K562 (cell line): ENCODE measurements around the gene EIF5. TPM values are rescaled to one million over a fixed set of nuclear protein-coding genes. Genes with fewer than 3 reads are reported as not detected.

Experiments
- FOXK1 ChIP-seq: sonication (generic); formaldehyde crosslinking; IDR thresholded peaks from 2 replicates; pipeline ENCODE4 v1.8.0; 2022; ENCODE audit warnings: missing genetic modification reagents, mild to moderate bottlenecking, borderline replicate concordance
- NONO ChIP-seq, 2 experiments: fragments of 200-400 bp in 1 of 2; fragments of 450-650 bp in 1 of 2; formaldehyde crosslinking in 1 of 2; IDR thresholded peaks; 2 replicates each; pipeline ENCODE4 v1.6.1; 2017; ENCODE audit warnings: low read depth in 2 of 2, mild to moderate bottlenecking in 2 of 2, moderate library complexity in 2 of 2, low read length in 1 of 2
- ZNF224 ChIP-seq: sonication (generic); formaldehyde crosslinking; IDR thresholded peaks from 2 replicates; pipeline ENCODE4 v1.8.0; 2022; ENCODE audit warnings: mild to moderate bottlenecking, missing genetic modification reagents
- ZNF589 ChIP-seq: fragments of 200-800 bp; sonication (Bioruptor generic); IDR thresholded peaks from 2 replicates; pipeline ENCODE4 v1.6.1; 2016; ENCODE audit warnings: low read depth, missing genetic modification characterization, missing compliant biosample characterization
- polyA plus RNA-seq, 8 experiments: library from polyadenylated mRNA; depleted of rRNA in 4 of 8; stranded (reverse) in 5 of 8; unstranded in 3 of 8; fragments of >200 nt; fragmentation: Nextera tagmentation in 2 of 8; fragmentation: Illumina TruSeq in 1 of 8; extraction: Ambion mirVana in 2 of 8; extraction: Trizol in 1 of 8; gene quantifications; 2 replicates each; pipeline versions ENCODE4 v1.2.1 to v1.2.3, GENCODE V29; 2011 to 2014; ENCODE audit warnings: inconsistent platforms in 1 of 8, missing spikeins in 1 of 8
- total RNA-seq, 7 experiments: library from RNA; depleted of rRNA in 6 of 7; stranded (reverse); fragments of >200 nt in 6 of 7; fragmentation: Illumina TruSeq in 2 of 7; extraction: Trizol in 2 of 7; gene quantifications; 2 replicates each; pipeline versions ENCODE4 v1.2.1 to v1.2.3, GENCODE V29; 2011 to 2021; ENCODE audit warnings: low replicate concordance in 1 of 7
- TF ChIP-seq, protein P1 (sequence below), 2 experiments: fragments of 450-650 bp; IDR thresholded peaks; 2 replicates each; pipeline ENCODE4 v1.6.1; 2016; ENCODE audit warnings: mild to moderate bottlenecking in 2 of 2, borderline replicate concordance in 1 of 2, low read depth in 1 of 2, moderate library complexity in 1 of 2
- TF ChIP-seq, protein P2 (sequence below): IDR thresholded peaks from 2 replicates; pipeline ENCODE4 v1.6.1; 2011; ENCODE audit not compliant: insufficient read length; ENCODE audit errors: extremely low read depth

EIF5 gene
- total and polyA plus RNA-seq, 9 of the 15 experiments (the other 6 are each of a cell fraction or from before 2014, with no cell fraction given) = 92.7 to 442 (median 190) TPM

DNA sequence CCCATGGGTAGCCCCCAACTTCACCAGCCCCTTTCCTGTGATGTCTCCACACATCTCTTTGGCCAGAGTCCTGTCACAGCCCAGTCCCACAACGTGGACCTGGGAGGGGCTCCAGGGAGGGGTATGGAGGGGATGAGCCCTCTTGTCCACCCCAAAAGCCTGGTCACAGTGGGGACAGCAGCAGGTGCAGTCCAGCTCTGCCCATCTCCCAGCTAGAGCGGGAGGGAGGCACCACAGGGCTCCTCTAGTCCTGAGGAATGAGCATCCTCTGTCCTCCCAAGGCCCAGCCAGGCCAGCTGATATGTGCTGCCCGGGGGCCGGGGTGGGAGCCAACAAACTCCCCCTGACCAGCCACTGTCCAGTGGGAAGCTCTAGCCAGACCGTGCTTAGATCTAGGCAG lies 43.5 kb upstream of the EIF5 start (continued):
- TF ChIP-seq, protein P1, sequence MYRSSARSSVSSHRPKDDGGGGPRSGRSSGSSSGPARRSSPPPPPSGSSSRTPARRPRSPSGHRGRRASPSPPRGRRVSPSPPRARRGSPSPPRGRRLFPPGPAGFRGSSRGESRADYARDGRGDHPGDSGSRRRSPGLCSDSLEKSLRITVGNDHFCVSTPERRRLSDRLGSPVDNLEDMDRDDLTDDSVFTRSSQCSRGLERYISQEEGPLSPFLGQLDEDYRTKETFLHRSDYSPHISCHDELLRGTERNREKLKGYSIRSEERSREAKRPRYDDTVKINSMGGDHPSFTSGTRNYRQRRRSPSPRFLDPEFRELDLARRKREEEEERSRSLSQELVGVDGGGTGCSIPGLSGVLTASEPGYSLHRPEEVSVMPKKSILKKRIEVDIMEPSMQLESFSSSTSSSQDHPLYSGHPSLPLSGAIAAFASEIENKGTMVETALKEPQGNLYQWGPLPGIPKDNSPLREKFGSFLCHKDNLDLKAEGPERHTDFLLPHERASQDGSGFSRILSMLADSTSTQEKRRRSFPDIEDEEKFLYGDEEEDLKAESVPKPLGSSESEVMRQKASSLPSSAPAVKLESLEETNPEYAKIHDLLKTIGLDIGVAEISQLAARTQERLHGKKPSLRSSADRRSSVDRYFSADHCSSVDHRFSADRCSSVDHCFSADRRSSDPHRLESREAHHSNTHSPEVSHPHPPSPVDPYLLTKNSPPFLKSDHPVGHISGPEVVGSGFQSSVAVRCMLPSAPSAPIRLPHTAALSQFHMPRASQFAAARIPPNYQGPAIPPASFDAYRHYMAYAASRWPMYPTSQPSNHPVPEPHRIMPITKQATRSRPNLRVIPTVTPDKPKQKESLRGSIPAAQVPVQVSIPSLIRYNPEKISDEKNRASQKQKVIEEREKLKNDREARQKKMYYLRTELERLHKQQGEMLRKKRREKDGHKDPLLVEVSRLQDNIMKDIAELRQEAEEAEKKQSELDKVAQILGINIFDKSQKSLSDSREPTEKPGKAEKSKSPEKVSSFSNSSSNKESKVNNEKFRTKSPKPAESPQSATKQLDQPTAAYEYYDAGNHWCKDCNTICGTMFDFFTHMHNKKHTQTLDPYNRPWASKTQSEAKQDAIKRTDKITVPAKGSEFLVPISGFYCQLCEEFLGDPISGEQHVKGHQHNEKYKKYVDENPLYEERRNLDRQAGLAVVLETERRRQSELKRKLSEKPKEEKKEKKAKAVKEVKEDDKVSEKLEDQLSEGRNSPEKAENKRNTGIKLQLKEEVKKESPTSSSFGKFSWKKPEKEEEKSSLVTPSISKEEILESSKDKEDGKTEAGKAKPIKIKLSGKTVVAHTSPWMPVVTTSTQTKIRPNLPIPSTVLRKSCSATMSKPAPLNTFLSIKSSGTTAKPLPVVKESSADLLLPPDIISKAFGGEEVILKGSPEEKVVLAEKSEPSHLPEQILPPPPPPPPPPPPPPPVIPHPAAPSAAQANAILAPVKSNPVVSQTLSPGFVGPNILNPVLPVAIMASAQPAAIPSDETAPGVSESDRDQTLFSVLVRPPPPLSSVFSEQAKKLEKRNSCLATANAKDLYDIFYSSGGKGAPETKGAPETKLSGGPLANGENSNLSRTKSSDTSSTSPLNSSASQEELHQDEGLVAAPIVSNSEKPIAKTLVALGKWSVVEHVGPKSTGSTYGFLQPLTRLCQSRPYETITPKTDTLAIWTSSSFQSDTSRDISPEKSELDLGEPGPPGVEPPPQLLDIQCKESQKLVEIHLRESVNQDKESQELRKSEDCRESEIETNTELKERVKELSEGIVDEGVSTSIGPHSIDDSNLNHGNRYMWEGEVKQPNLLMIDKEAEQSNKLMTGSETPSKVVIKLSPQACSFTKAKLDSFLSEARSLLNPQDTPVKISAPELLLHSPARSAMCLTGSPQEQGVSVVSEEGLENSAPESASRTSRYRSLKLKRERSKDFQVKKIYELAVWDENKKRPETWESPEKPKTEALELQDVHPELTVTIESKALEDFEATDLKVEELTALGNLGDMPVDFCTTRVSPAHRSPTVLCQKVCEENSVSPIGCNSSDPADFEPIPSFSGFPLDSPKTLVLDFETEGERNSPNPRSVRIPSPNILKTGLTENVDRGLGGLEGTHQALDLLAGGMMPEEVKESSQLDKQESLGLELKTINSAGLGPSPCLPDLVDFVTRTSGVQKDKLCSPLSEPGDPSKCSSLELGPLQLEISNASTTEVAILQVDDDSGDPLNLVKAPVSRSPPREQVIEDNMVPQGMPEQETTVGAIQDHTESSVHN (IDR thresholded peaks at IDR 0.05; ENCODE audit: borderline replicate concordance in 1 of 2, low read depth in 1 of 2) = no peak
- no peak for TF ChIP-seq ZNF589 (CRISPR knock-in tag)
- no peak for TF ChIP-seq ZNF224 (CRISPR knock-in tag)
- TF ChIP-seq, protein P2, sequence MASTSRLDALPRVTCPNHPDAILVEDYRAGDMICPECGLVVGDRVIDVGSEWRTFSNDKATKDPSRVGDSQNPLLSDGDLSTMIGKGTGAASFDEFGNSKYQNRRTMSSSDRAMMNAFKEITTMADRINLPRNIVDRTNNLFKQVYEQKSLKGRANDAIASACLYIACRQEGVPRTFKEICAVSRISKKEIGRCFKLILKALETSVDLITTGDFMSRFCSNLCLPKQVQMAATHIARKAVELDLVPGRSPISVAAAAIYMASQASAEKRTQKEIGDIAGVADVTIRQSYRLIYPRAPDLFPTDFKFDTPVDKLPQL = no peak
- no peak for TF ChIP-seq NONO (IDR thresholded peaks at IDR 0.05; ENCODE audit: low read depth in 2 of 2, low read length in 1 of 2)
- TF ChIP-seq FOXK1 = no peak
